CD4-positive, alpha-beta T cell treated with Interferon gamma for 1 hour (primary cell): ENCODE results near the gene PLCB2.
A peak's percentile ranks its signal among the peaks of the same experiment; 100 is the strongest.

Experiments used
- DNase-seq: peaks from one replicate; pipeline ENCODE4 v3.0.0-alpha.2; 2020

The PLCB2 gene

DNA sequence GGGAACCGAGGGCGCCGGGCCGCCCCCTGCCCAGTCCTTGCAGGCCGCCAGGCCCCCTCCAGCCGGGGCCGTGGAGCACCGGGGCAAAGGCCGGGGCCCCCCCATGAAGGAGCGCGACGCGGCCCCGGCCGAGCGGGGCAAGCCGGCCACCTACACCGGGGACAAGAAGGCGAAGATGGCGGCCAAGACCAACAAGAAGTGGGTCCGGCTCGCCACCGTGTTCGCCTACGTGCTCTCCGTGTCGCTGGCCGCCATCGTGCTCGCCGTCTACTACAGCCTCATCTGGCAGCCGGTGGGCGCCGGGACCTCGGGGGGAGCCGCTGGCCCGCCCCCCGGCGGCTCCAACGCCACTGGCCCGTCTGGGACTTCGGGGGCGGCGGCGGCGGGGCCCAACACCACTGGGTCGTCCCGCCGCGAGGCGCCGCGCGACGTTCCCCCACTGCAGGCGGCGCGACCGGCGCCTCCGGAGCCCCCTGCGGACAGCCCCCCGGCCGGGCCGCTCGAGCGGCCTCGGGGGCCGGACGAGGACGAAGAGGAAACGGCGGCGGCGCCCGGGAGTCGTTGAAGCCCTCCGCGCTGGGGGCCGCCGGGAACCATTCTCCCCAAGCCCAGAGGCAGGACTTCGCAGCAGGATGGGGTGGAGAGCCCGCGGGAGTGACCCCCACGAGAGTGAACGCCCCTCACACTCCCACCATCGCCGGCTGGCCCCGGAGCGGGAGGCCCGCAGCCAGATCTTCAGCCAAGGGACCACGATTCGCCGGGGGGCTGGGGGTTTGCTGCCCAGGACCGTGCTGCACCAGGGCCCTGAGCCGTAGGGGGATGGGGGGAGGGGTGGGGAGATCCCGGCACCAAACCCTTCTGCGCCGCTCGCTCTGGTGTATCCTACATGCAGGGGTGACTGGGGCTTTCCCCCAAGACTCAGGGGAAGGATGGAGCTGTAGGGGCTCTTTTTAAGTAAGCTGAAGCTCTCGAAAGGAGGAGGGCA is 16.5 kb upstream of the PLCB2 start:
- DNase-seq = no peak

DNA sequence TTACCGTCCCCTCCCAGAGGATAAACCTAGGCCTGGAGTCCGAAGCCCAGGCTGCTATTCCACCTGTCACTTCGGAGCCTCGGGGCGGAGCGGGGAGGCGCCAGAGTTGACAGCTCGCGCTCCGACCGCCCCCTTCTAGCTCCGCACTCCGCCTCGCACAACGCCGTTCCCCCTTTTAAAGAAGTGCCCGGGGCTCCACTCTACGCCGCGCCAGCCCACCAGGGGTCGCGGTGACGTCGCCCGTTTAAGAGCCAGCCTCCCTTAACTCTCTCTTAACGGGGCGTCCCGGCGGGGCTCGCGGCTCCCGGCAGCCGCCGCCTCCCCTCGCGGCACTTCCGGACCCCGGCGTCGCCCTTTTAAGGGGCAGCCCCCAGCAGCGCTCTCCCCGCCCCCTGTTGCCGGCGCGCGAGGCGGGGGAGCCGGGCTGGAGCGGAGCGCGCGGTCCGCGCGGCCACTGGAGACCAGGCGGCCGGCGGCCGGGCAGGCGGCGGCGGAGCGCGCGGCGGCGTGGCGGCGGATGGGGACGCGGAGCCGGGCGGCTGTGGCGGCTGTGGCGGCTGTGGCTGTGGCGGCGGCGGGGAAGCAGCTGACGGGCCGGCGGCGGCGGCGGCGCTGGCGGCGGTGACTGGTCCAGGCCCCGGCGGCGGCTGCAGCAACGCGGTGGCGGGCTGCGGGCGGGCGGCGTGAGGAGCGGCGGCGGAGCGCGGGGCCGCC is 15.7 kb upstream of the PLCB2 start, which contains the start of gene INAFM2:
TSS of gene INAFM2 (plus strand) at position 454 of the 714 bp plus-strand sequence. CDS start 364 bp downstream, outside the sequence.
- peak; percentile 92 for DNase-seq

DNA sequence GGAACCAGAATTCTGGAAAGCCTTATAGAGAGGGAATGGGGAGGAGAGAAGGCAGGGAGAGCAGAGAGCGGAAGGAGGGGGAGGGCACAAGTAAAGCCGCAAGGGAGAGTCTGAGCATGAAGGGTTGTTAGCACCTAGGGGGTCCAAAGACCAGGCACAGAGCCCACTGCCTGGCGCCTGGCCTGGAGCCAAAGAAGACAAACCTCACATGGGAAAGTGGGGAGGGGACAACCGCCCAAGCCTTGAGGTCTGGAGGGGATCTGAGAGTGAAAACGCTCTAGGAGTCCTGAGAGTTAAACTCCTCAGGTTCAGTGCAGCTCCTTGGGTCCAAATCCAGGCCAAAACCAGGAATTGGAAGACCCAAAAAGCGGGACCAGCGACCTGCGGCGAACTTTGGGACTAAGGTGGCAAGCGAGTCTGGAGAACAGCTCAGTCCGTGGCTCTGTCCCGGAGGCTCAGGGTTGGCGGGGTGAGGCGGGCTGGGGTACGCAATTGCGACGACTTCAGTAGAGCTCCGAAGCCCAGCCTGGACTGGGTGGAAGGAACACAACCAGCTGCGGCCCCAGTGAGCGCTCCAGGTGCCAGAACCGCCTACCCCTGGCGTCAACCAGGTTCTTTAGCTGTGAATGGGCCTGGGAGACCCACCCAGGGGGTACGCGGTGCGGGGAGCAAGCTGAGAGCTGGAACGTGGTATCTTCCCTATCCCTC is 14.9 kb upstream of the PLCB2 start:
- no peak for DNase-seq

DNA sequence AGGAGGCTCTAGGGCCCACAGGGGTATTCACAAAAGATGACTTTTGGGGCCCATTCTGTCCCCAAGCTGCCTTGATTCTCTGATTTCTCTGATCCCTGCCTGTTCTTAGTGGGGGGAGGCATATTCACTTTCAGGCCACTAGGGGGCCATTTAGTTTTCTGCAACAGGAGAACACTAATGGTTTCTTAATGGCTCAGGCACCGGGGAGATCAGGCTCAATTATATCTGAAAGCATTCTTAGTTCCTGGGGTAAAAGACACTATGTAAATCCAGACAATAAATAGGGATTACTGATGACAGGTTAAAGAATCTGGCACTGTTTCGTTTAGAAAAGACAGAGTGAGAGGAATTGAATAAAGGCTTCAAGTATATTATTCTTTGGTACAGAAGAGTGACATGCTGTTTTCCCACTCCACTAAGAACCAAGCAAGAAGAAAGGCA is 13.2 kb upstream of the PLCB2 start:
- DNase-seq = peak; percentile 59

DNA sequence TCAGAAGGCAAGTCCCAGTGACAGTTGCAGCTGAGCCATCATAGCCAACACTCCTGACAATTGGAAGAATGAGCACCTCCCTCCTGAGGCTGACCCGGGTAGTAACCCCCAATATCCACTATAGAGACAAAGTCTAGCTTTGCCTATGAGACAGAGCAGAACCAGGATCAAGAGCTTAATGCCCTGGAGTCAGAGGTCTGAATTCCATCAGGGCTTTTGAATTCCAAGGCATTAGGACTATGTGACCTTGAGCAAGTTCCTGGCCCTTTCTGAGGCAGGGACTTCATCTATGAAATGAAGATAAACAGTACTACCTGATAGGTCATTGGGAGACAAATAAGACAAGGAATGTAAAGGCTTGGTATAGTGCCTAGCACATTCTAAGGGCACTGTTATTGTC is 12.7 kb upstream of the PLCB2 start:
- DNase-seq = no peak

DNA sequence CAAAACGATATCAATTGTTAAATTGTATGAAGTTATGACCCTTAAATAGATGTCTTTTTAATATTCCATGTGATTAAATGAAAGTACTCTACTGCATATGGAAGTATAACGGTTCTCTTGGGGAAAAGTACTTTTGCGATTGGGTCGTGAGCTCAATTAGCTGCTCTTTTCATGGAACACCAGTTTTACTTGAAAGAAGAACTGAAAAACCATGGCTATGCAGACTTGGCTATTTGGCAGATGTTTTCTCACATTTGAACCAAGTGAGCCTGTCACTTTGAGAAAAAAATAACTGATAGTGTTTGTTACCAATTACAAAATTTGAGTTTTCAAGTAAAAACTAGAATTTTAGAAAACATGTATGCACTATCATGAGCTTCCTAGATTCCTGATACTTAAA is 9.8 kb upstream of the PLCB2 start:
- DNase-seq = no peak

DNA sequence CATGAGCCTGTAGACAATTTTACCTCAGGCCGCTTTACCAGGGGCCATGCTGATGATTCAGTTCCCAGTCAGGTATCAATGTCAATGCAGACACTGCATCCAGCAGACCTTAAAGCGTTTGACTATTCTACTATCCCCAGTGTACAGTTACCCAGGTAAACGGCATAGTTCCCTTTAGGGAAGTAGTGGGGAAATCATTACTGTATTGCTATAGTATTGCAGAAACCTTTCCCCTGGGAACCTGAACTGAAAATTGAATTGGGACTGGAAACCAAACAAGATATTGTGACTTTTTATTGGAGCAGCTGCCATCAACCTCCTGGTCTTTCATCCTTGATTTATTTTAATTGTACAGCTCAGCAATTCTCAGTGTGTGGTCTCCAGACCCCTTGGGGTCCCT is 9.2 kb upstream of the PLCB2 start:
- DNase-seq = no peak

DNA sequence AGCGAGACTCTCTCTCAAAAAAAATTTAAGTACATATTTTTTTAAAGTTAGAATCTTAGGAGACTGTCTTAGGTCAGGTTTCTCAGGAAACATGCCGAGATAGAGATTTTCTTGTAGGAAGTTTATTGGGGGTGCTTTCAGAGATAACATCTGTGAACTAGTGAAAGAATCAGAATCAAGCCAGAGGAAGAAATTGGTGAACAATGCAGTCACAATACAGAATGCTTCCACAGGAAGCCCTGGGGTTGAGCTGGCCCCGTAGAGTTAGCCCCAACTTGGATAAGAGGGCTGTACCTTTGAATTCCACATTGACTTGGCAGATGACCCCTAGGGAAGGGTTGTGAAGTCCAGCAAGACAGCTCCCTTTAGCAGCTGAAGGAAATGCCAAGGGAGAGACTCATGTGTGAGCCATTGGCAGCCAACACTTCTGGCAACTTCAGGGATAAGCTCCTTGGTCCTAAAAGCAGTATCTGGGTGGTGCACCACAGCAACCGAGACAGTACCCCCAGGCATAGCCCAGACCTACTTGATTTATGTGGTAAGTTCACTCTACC is 7.1 kb upstream of the PLCB2 start:
- DNase-seq = no peak

DNA sequence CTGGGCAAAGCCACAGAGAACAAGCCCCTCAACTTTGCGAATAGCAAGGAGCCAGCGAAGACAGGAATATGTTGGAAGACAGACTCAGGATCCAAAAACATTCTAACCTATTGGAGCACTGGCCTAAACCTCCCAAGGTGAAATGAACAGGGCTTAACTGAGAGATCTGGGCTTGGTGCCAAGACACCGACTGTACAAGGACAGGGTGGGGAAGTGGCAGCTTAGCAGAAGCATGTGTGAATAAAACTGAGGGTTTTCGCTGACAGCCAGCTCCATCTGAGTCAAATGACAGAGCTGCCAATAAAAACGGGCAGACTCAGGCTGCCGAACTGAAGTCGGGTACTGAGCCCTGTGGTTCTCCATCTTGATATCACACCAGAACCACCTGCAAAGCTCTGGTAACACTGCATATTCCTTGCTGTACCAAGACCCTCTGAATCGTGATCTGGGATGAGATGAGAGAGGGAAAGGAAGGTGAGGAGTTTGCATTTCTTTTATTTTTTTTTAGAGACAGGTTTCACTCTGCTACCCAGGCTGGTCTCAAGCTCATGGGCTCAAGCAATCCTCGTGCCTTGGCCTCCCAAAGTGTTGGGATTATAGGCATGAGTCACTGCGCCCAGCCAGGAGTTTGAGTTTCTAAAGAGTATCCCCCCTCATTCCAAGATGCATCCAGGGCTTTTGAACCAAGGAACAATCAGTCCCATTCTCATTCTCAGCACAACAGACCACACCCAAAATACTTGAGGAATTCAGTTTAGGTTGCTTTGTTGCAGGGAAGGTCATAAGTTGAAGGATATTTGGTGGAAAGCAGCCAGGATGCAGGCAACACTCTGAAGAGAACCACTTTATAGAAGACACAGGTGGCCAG is 6.0 kb upstream of the PLCB2 start:
- peak; percentile 60 for DNase-seq

DNA sequence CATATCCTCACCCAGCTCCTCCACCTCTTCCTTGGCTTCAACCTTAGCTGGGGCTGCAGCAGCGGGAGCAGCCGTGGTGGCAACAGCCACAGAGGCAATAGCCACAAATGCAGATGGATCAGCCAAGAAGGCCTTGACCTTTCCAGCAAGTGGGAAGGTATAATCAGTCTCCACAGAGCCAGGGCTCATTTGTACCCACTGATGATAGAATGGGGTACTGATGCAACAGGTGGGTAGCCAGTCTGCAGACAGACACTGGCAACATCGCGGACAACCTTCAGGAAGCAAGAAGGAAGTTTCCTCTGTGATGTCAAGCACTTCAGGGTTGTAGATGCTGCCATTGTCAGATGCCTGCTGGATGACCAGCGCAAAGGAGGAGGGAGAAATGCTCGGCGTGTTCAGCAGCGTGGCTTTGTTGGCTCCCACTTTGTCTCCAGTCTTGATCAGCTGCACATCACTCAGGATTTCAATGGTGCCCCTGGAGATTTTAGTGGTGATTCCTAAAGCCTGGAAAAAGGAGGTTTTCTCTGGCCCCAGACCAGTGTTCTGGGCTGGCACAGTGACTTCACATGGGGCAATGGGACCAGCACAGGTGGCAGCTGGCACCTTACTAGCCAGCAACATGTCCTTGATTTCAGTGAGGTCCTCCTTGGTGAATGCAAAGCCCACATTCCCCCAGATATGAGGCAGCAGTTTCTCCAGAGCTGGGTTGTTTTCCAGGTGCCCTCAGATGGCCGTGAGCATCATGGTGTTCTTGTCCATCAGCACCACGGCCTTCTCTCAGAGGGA is 4.8 kb upstream of the PLCB2 start:
- no peak for DNase-seq

DNA sequence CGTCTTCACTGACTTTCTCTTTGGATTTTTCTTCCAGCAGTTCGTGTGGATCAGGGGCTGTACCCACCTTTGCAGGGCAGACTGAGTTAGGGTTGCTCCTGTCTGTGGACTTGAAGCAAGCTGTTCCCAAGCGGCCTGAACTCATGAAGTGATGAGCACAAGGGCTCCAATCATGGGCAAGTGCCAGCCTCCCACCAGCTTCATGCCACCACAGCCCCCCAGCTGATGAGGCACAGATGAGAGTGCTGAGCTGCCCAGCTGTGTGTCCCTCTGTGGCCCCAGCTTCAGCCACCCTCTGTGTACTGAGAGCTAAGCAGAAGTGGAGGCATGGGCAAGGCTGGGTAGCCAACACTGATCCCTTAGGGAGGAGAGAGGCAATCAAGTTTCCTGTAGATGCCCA is 3.3 kb upstream of the PLCB2 start:
- no peak for DNase-seq

DNA sequence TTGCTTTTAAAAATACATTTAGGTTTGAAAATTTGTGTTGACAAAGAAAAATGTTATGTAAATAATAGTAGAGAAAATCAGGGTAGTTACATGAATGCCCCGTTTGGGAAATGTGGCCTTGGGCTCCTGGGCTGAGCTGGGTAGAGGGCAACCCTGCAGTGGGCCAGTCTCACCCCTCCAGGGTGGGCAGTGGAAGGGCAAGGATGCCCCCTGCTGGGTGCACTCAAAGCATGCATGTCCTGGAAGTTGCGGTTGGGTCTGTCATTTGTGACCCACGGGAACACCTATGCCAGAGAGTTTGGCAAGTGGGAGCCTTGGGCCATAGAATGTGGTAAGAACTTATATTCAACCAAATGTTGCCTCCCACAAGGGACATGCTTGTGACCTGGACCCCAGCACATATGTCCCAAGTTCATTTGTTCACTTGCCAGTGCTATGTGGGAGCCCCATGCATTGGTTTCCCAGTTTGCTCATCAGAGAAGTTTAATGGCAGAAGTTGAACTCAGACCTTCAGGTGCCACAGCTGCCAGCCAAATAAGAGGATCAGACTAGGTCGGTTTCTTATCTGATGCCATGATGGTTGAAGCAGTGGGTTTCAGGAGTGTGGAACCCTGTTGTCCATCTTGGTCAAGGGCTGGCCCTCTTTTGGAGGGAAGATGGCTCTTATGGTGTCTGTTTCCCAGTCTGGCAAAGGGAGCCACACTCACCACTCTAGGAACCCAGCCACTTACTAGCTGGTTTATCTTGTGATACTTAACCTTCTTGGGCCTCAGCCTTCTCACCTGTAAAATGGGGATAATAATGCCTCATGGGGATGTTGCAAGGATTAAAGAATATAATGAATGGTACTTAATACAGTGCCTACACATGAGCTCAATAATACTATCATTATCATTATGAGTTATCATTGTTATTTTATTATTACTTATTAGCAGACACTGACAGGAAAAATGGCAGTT is 2.5 kb upstream of the PLCB2 start:
- DNase-seq = peak; percentile 64

DNA sequence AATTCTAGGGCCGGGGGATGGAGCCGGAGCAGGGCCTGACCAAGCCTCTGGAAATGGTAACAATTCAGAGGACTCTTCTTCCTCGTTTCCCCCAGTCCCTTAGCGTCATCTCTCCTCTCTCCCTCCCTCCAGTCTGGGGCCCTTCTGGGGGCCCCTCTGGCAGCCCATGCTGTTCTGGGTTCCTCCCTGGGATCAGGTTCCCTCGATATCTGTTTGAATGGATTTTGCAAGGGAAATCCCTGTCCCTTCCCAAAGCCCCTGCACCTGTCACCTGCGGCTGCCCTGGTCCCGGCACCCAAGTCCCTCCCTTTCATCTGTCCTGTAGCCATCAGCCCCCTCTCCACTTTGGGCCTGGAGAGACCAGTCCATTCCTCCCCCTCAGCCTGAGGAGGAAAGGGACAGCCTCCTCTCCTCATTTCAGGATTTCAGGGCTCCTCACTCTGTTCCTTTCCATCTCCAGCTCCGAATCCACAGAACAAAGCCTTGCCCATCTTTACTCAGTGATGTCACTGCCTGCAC is 1.7 kb upstream of the PLCB2 start:
- no peak for DNase-seq

DNA sequence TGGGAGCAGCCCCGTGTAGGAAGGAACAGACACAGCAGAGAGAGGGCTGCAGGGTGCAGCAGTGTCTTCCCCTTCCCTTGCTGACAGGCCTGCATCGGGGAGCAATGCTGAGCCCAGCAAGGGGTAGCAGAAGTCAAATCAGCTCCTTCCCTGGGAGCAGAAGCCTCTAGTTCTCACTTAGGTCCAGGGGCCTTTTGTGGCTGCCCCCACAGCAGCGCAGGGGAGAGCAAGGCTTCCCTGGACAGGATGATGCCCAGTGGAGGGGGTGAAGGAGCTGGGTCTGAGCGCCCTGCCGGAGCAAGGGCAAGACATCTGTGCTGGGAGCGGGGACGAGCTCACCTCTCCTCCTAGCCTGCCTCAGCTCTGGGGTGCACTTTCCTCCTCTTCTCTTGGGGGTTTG is 827 bp downstream of the PLCB2 start:
- no peak for DNase-seq

DNA sequence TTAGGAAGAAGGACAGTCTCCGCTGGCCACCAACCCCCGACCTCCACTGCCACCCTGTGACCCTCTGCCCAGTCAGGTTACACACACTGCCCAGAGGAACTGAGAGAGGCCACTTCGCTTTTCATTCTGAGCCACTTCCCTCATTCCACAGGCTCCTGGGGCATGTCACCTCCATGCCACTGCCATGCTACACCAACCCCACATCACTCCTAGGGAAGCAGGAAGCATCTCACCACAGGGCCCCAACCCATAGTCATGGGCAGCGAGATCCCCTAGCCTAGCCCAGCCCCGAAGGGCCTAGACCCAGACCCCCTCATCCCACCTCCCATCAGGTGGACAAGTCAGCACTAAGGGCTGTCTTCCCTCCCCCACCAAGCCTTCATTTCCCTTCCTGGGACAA is 1.4 kb downstream of the PLCB2 start:
- DNase-seq = peak; percentile 17

DNA sequence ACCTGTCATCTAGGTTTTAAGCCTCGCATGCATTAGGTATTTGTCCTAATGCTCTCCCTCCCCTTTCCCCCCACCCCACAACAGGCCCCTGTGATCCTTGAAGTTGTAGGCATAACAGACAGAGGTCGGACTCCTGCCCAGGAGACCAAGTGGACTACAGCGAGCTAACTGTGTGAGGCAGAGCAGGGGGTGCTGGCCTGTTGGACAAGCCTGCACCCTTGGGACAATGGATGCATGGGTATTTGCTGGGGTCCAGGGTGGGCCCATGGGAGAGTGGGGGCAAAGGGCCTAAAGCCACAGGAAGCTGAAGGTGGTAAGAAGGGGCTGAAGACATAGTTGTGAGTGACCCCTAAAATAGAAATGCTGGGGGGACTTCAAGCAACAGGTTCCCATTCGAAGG is 2.5 kb downstream of the PLCB2 start:
- DNase-seq = no peak

DNA sequence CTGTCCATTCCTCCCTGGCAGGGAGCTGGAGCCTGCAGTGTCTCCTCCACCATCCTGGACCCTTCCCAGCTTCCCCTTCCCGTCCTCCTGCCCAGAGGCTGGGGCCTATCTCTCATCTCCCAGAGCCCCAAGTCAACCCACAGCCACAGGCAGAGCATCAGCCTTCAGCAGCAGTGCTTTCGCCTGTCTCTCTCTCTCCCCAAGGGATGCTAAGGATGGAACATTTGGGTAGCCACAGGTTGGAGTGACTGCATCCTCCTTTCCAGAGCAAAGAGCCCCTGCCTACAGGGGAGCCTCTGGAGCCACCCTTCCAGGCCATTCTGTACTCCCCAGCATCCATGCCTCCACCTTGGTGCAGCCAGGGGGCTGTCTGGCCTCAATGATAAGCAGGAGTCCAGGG is 4.2 kb downstream of the PLCB2 start:
- DNase-seq = no peak

DNA sequence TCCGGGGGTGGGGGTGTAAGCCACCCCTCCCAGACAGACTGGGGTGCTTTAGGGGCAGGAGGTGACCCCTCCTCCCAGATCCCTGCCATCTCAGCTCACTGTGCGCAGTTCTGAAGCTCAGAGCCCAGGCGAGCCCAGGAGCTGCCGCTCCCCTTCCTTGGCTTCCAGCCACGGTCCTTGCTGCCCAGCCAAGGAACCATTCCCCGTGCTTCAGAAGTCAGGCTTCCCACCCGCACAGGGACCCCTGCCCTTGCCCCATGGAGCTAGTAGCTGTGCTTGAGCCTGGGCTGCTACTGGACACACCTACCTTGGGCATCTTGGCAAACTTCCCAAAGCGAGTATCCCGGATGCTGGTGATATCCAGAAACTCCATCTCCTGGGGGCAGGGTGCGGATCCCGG is 4.8 kb downstream of the PLCB2 start:
- no peak for DNase-seq

DNA sequence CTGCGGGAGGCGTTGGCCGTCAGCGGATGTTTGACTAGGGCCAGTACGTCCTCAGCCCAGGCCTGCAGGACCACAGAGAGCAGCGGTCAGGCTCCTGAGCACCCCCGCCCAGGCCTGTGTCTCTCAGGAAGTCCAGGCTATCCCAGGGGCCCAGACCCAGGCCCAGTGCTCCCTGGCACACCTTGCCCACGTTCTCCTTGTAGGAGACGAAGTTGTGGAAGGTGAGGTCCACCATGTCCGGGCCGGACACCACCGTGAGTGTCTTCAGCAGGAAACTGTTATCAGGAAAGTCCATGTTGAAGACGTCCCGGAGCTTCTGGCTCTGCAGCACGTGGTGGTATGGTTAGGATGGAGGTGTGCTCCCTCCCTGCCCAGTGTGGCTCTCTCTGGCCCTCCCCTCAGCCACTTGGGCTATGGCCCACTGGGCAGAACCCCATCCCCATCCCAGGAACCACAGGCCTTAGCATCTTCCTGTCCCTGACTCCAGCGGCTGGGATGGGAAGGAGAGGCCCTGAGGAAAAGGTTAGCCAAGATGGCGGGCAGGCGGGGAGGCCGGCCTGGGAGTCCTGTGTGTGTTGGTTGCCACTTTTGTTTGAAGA is 5.3 kb downstream of the PLCB2 start:
- DNase-seq = no peak
